Tibial artery (tissue), 4 donors: ENCODE results near the gene GRB10.
A peak's percentile ranks its signal among the peaks of the same experiment; 100 is the strongest.

Experiments
- DNase-seq, 2 donors: peaks; one replicate each; pipeline ENCODE4 v3.0.0-alpha.2; 2019
- H3K27ac ChIP-seq, 2 donors: fragments of 200-600 bp; sonication (generic) in 1 of 2; 1 replicate in 1 of 2; 2 replicates in 1 of 2; pipeline ENCODE4 v1.5.1; 2018 to 2019; ENCODE audit warnings: mild to moderate bottlenecking in 1 of 2
- H3K27me3 ChIP-seq, 2 donors: fragments of 200-600 bp; sonication (generic) in 1 of 2; one replicate each; pipeline versions ENCODE4 v1.5.1 to v1.6.0; 2016 to 2019
- H3K36me3 ChIP-seq, 3 donors: fragments of 200-600 bp; sonication (generic) in 2 of 3; one replicate each; pipeline ENCODE4 v1.5.1; 2016 to 2019; ENCODE audit warnings: mild to moderate bottlenecking in 2 of 3
- H3K4me1 ChIP-seq, 4 donors: fragments of 200-600 bp; sonication (generic) in 2 of 4; 1 replicate in 3 of 4; 2 replicates in 1 of 4; pipeline ENCODE4 v1.5.1; 2016 to 2019
- H3K4me3 ChIP-seq, 2 donors: fragments of 200-600 bp; sonication (generic) in 1 of 2; 1 replicate in 1 of 2; 2 replicates in 1 of 2; pipeline ENCODE4 v1.5.1; 2018 to 2019; ENCODE audit warnings: mild to moderate bottlenecking in 2 of 2
- H3K9me3 ChIP-seq, 3 donors: fragments of 200-600 bp; sonication (generic) in 1 of 3; one replicate each; pipeline ENCODE4 v1.5.1; 2016 to 2019
- CTCF ChIP-seq, 2 experiments: fragments of 200-600 bp in 1 of 2; fragments of 450-650 bp in 1 of 2; IDR thresholded peaks; one replicate each; pipeline ENCODE4 v1.5.1; 2017 to 2019; ENCODE audit warnings: antibody characterized with exemption in 2 of 2, mild to moderate bottlenecking in 1 of 2, moderate library complexity in 1 of 2
- intact Hi-C: fragments of 100-400 bp; cut with DNase I; formaldehyde crosslinking; loops from one replicate; pipeline ENCODE4 v1.15.0; 2023; ENCODE audit warnings: low total_unique reads

Gene GRB10

GRCh38 chr7:50542132-50542531 lies 240.6 kb downstream of the GRB10 start:
- intact Hi-C loops, result no loop called here
- no peak overlapping the region for H3K4me3 ChIP-seq
- H3K27me3 ChIP-seq, result peaks cover 0 to 3% of the 10 kb centered on the region in 2 donors
- H3K9me3 ChIP-seq, result no peaks in the 10 kb centered on the region
- TF ChIP-seq CTCF (IDR thresholded peaks at IDR 0.05), result no peak
- no peak overlapping the region for H3K27ac ChIP-seq
- DNase-seq, result no peak
- H3K4me1 ChIP-seq, result no peaks in the 10 kb centered on the region
- H3K36me3 ChIP-seq, result no peaks in the 10 kb centered on the region

- no peak overlapping the region for H3K27ac ChIP-seq
- no peak for TF ChIP-seq CTCF (IDR thresholded peaks at IDR 0.05)
- intact Hi-C loops, result no loop called here
- peaks cover 0 to 3% of the 10 kb centered on the region in 2 donors for H3K27me3 ChIP-seq
- no peaks in the 10 kb centered on the region for H3K4me1 ChIP-seq
- H3K36me3 ChIP-seq, result no peaks in the 10 kb centered on the region
- DNase-seq, result peak in 1 of 2 donors; percentile 43
- H3K4me3 ChIP-seq, result no peak overlapping the region
- no peaks in the 10 kb centered on the region for H3K9me3 ChIP-seq
These were observed 241.7 kb downstream of the GRB10 start for GRCh38 chr7:50540785-50541579.
